H1 (cell line): ENCODE measurements around the gene SERINC5. TPM values are rescaled to one million over a fixed set of nuclear protein-coding genes. Genes with fewer than 3 reads are reported as not detected.

ENCODE experiments used
- BCL11A ChIP-seq, 2 experiments: IDR thresholded peaks; one replicate each; pipeline ENCODE4 v1.6.1; 2011; ENCODE audit warnings: low read depth in 2 of 2, low read length in 2 of 2, mild to moderate bottlenecking in 2 of 2
- CHD7 ChIP-seq: fragments of 300-600 bp; sonication (generic); IDR thresholded peaks from 2 replicates; pipeline ENCODE4 v1.7.1; 2012; ENCODE audit warnings: low read length, moderate library complexity, mild to moderate bottlenecking, inconsistent platforms; ENCODE audit not compliant: insufficient replicate concordance
- GABPA ChIP-seq: IDR thresholded peaks from 2 replicates; pipeline ENCODE4 v1.6.1; 2011; ENCODE audit warnings: mild to moderate bottlenecking, low read length, moderate library complexity, borderline replicate concordance; ENCODE audit not compliant: insufficient read depth
- HDAC2 ChIP-seq, 2 experiments: fragments of 300-600 bp in 1 of 2; sonication (generic) in 1 of 2; IDR thresholded peaks; 2 replicates each; pipeline ENCODE4 v1.6.1; 2011 to 2012; ENCODE audit warnings: low read depth in 2 of 2, low read length in 2 of 2, mild to moderate bottlenecking in 2 of 2, moderate library complexity in 2 of 2, borderline replicate concordance in 1 of 2, inconsistent platforms in 1 of 2
- KDM5A ChIP-seq: fragments of 200-600 bp; IDR thresholded peaks from 2 replicates; pipeline ENCODE4 v1.7.1; 2012; ENCODE audit warnings: mild to moderate bottlenecking, low read length, inconsistent platforms, mixed read lengths
- POLR2A ChIP-seq, 2 experiments: IDR thresholded peaks; 1 replicate in 1 of 2; 2 replicates in 1 of 2; pipeline ENCODE4 v1.6.1; 2011; ENCODE audit warnings: low read depth in 2 of 2, low read length in 2 of 2, mild to moderate bottlenecking in 2 of 2; ENCODE audit errors: control extremely low read depth in 1 of 2
- SAP30 ChIP-seq: fragments of 300-600 bp; sonication (generic); IDR thresholded peaks from 2 replicates; pipeline ENCODE4 v1.7.1; 2012; ENCODE audit warnings: low read length, moderate library complexity, mild to moderate bottlenecking, inconsistent platforms; ENCODE audit not compliant: insufficient read depth, insufficient replicate concordance
- SIN3A ChIP-seq, 2 experiments: IDR thresholded peaks in 1 of 2; conservative IDR thresholded peaks in 1 of 2; 2 replicates each; pipeline ENCODE4 v1.6.1; 2011 to 2012; ENCODE audit warnings: low read length in 2 of 2, improper control_type of control experiment in 1 of 2, low read depth in 1 of 2, mild to moderate bottlenecking in 1 of 2
- SRF ChIP-seq: IDR thresholded peaks from 2 replicates; pipeline ENCODE4 v1.6.1; 2011; ENCODE audit warnings: mild to moderate bottlenecking, low read depth, low read length, moderate library complexity
- TAF1 ChIP-seq: IDR thresholded peaks from 2 replicates; pipeline ENCODE4 v1.6.1; 2011; ENCODE audit warnings: mild to moderate bottlenecking, low read depth, low read length
- YY1 ChIP-seq: IDR thresholded peaks from 2 replicates; pipeline ENCODE4 v1.6.1; 2011; ENCODE audit warnings: low read depth, mild to moderate bottlenecking, low read length
- polyA plus RNA-seq, 7 experiments: library from polyadenylated mRNA; depleted of rRNA in 3 of 7; stranded (reverse) in 5 of 7; unstranded in 2 of 7; fragments of >200 nt in 5 of 7; fragments of 200-250 nt in 2 of 7; gene quantifications; 1 replicate in 5 of 7; 2 replicates in 1 of 7; 4 replicates in 1 of 7; pipeline versions ENCODE4 v1.2.1 to v1.2.3, GENCODE V29; 2011 to 2013; ENCODE audit warnings: missing spikeins in 2 of 7, mixed read lengths in 2 of 7
- total RNA-seq: library from RNA; stranded (reverse); fragmentation: NEBNext Ultra II Directional; extraction: Animal tissue kit (Norgen Biotek cat#: 25700); gene quantifications from 2 replicates; pipeline ENCODE4 v1.2.1, GENCODE V29; 2021

The SERINC5 gene
- total and polyA plus RNA-seq, 2 of the 8 experiments (the other 6 are each of a cell fraction or from before 2014, with no cell fraction given): 32.2 to 149 TPM

GRCh38 chr5:80092486-80093107, 163.3 kb downstream of the SERINC5 start (continued):
- no peak for TF ChIP-seq CHD7
- TF ChIP-seq KDM5A: no peak
- TF ChIP-seq SRF: no peak
- no peak for TF ChIP-seq SIN3A (conservative IDR thresholded peaks at IDR 0.05 in 1 of 2, IDR thresholded peaks at IDR 0.05 in 1 of 2; ENCODE audit: low read depth in 1 of 2, low read length in 2 of 2)
- TF ChIP-seq BCL11A (IDR thresholded peaks at IDR 0.05; ENCODE audit: low read depth in 2 of 2, low read length in 2 of 2): no peak
- no peak for TF ChIP-seq YY1
- TF ChIP-seq POLR2A (IDR thresholded peaks at IDR 0.05; ENCODE audit: control extremely low read depth in 1 of 2, low read depth in 2 of 2, low read length in 2 of 2): no peak
- no peak for TF ChIP-seq SAP30
- no peak for TF ChIP-seq GABPA
- no peak for TF ChIP-seq TAF1
- TF ChIP-seq HDAC2 (IDR thresholded peaks at IDR 0.05; ENCODE audit: borderline replicate concordance in 1 of 2, low read depth in 2 of 2, low read length in 2 of 2): no peak
